Mucosa of descending colon (tissue), 3 donors: ENCODE data around the gene PDE1C. TPM values are rescaled to one million over a fixed set of nuclear protein-coding genes. Genes with fewer than 3 reads are reported as not detected.

Experiments used
- ATAC-seq: fragments of 200-7000 bp; cut with Tn5 transposase; one replicate; pipeline ENCODE4 v1.9.1; 2020; ENCODE audit warnings: mild to moderate bottlenecking, moderate library complexity
- DNase-seq, 3 donors: peaks; one replicate each; pipeline ENCODE4 v3.0.0-alpha.2; 2020
- H3K36me3 ChIP-seq: fragments of 200-600 bp; one replicate; pipeline ENCODE4 v1.8.0; 2021; ENCODE audit warnings: low read depth, mild to moderate bottlenecking
- H3K4me1 ChIP-seq: fragments of 200-600 bp; one replicate; pipeline ENCODE4 v1.8.0; 2021; ENCODE audit warnings: low read depth, mild to moderate bottlenecking
- H3K4me3 ChIP-seq: fragments of 200-600 bp; one replicate; pipeline ENCODE4 v1.8.0; 2021; ENCODE audit warnings: mild to moderate bottlenecking
- H3K9me3 ChIP-seq: fragments of 200-600 bp; one replicate; pipeline ENCODE4 v1.8.0; 2021; ENCODE audit warnings: mild to moderate bottlenecking
- intact Hi-C, 2 donors: fragments of 100-400 bp; cut with DNase I in 1 of 2; cut with micrococcal nuclease in 1 of 2; formaldehyde crosslinking; loops; one replicate each; pipeline versions ENCODE4 v1.11.0 to v1.11.1; 2022; cut with DNase I, micrococcal nuclease
- total RNA-seq, 3 donors: library from RNA; stranded (reverse); fragmentation: NEBNext Ultra II Directional in 2 of 3; extraction: Animal tissue kit (Norgen Biotek cat#: 25700) in 2 of 3; gene quantifications; one replicate each; pipeline versions ENCODE4 v1.2.1 to v1.2.4, GENCODE V29; 2021 to 2023
- TF ChIP-seq, protein P1 (sequence below): fragments of 200-600 bp; IDR thresholded peaks from one replicate; pipeline ENCODE4 v1.8.0; 2022; ENCODE audit warnings: antibody characterized with exemption, mild to moderate bottlenecking
- donor health status: DM: no; HTN: no; CAD: no; lungs with moderate emphysema.
- donor health status: DM: no; HTN: no; CAD: no.
- donor health status: DM: no; HTN: yes; CAD: no.

PDE1C gene
- total RNA-seq, 3 donors from 2014 or later, result 2.5 to 4.8 (median 2.5) TPM

DNA sequence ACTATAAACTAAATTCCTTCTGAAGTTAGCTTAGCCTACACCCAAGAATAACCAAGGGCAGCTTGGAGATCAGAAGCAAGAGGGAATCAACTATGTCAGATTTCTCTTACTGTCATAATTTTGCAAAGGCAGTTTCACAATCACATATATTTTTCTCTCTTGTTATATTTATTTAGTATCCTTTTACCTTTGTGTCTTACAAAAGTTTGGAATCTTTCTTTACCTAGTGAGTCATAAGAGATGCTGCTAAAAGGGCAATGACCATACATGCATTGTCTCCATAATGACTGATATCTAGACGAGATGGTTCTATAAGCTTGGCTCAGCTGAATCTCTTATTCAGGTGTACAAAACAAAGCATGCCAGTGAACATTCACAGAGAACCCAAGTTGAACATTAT, 322.1 kb downstream of the PDE1C start:
- no peak for ATAC-seq
- Histone ChIP-seq H3K36me3 (no peaks in the 10 kb centered on the region), H3K9me3 (no peaks in the 10 kb centered on the region), H3K4me1 (no peaks in the 10 kb centered on the region), H3K4me3 (no peak overlapping the region)
- TF ChIP-seq, protein P1, sequence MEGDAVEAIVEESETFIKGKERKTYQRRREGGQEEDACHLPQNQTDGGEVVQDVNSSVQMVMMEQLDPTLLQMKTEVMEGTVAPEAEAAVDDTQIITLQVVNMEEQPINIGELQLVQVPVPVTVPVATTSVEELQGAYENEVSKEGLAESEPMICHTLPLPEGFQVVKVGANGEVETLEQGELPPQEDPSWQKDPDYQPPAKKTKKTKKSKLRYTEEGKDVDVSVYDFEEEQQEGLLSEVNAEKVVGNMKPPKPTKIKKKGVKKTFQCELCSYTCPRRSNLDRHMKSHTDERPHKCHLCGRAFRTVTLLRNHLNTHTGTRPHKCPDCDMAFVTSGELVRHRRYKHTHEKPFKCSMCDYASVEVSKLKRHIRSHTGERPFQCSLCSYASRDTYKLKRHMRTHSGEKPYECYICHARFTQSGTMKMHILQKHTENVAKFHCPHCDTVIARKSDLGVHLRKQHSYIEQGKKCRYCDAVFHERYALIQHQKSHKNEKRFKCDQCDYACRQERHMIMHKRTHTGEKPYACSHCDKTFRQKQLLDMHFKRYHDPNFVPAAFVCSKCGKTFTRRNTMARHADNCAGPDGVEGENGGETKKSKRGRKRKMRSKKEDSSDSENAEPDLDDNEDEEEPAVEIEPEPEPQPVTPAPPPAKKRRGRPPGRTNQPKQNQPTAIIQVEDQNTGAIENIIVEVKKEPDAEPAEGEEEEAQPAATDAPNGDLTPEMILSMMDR, result no peak
- no peak for DNase-seq
- intact Hi-C loops, result no loop called here

DNA sequence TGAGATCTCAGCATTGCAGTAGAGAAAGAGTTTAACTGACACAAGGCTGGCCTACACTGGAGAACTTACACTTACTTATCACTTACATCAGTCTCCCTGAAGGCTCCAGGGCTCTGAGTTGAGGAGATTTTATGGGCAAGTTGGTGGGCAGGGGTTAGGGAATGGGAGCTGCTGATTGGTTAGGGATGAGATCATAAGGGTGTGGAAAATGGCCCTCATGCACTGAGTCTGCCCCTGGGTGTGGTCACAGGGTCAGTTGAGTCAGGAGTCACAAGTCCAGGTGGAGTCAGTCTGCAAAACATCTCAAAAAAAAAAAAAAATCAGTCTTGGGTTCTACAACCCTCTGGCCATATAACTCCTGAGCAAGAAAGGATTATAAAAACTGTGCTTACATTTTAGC, 322.7 kb downstream of the PDE1C start:
- no peak overlapping the region for H3K4me3 ChIP-seq
- intact Hi-C loops, result no loop called here
- no peaks in the 10 kb centered on the region for H3K36me3 ChIP-seq
- H3K9me3 ChIP-seq, result no peaks in the 10 kb centered on the region
- no peaks in the 10 kb centered on the region for H3K4me1 ChIP-seq
- DNase-seq (peak in 1 of 3 donors; percentile 7), ATAC-seq (peak; percentile 78)
- TF ChIP-seq, protein P1, result no peak

DNA sequence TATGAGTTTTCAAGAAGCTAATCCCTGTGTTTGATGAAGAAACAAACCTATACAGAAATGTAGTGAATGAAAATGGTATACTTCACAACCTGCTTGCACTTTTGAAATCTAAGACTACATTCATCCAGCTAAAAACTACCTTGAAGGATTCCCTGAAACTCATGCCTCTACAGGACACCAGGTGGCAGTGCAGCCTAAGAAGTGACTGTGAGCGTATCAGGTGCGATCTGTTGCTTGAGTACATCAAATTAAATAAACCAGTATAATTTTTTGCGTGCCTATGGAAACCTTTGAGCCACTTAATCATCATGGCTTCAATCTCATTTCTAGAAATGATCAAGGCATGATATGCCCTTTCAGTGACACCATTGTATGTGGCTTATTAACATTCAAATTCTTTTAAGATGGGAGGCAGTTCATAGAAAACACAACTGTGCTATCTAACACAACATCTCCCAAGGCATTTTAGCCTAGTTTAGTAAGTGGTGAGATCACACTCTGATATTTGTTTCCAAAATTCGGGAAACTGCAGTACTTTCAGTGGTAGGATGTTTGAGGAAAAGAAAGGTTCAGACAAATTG, 325.8 kb downstream of the PDE1C start:
- TF ChIP-seq, protein P1, result peak; percentile 75
- DNase-seq, result peak in 2 of 3 donors; percentile 59 to 82
- peak; percentile 72 for ATAC-seq
- no peaks in the 10 kb centered on the region for H3K36me3 ChIP-seq
- no peaks in the 10 kb centered on the region for H3K4me1 ChIP-seq
- intact Hi-C loops, result loop anchor here (2.0 to 5.0 kb wide), 2 partner anchors 458 to 460 kb away; no protein-coding TSS in a partner anchor
- H3K9me3 ChIP-seq, result no peaks in the 10 kb centered on the region
- no peak overlapping the region for H3K4me3 ChIP-seq

DNA sequence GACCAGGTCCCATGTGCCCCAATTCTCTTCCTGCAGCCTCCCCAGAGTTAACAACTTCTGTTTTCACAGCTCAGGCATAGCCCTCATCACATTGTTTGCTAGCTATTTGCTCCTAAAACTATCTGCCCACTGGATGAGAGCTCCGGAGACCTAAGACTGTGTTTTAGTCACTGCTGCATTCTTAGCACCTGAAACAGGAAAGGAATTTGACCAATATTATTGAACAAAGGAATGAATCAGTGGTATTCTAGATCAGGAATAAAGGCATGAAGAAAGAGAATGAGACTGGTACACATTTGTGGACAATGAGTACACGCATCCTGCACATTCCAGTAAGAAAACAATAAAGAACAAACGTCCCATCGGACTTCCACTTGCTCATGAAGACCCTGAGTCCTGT, 328.4 kb downstream of the PDE1C start:
- no peaks in the 10 kb centered on the region for H3K4me1 ChIP-seq
- H3K9me3 ChIP-seq, result no peaks in the 10 kb centered on the region
- DNase-seq, result no peak
- no peak for ATAC-seq
- H3K36me3 ChIP-seq, result no peaks in the 10 kb centered on the region
- intact Hi-C loops, result loop anchor here in 1 of 2 donors (5.0 kb wide), 1 partner anchor 460 kb away; no protein-coding TSS in a partner anchor
- TF ChIP-seq, protein P1, result no peak
- H3K4me3 ChIP-seq, result no peak overlapping the region

DNA sequence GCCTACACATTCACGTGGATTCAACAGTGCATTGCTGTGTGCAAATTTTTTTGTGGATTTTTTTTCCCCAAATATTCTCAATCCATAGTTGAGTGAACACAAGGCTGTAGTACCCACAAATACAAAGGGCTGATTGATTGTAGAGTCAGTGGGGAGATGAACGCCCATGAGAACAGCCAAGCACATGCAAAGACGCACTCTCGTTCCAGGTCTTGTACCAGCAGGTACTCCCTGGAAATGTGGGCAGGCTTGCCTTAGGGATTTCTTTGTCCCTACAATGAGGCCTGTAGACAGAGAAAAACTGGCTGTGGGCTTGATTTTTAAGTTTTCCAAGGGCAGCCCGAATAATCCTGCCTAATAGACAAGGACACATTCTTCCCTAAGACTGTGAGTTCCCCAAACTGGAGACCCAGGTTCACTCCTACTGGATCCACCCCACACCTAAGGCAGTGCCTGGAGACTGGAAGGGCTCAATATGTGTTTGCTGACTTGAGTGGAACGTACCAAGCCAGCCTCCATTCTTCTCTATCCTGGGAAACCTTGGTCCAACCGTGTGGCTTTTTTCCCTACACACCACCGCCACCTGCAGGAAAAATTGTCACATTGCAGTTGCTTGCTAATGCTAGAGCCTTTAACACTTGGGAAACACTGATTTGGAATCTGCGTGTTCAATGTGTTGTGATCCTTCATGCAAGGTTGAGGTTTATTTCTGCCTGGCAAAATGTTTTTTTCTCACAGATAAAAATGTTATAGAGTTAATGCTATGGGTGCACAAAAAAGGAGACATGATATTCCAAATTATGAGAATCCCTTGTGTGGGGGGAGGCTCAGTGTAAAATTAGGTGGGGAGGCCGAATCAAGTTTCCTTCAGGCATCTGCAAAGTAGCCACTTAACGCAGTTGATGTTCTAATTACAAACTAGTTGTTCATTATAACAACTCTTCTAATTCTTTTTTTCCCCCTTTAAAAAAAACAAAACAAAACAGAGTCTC, 333.9 kb downstream of the PDE1C start:
- Histone ChIP-seq H3K9me3 (no peaks in the 10 kb centered on the region), H3K36me3 (no peaks in the 10 kb centered on the region), H3K4me1 (no peaks in the 10 kb centered on the region), H3K4me3 (no peak overlapping the region)
- intact Hi-C loops, result loop anchor here in 1 of 2 donors (10.0 kb wide), 1 partner anchor 601 kb away; no protein-coding TSS in a partner anchor
- DNase-seq, result peak in 2 of 3 donors; percentile 45 to 56
- peak; percentile 79 for ATAC-seq
- TF ChIP-seq, protein P1, result peak; percentile 66
